ENCODE measurements around the gene RHPN2.

RHPN2 gene

GRCh38 chr19:33055718-33056117 is 9.0 kb downstream of the RHPN2 start:
- Histone ChIP-seq H3K27me3 (ENCODE audit: control insufficient read depth, low read length) (no peaks in the 10 kb centered on the region), H3K4me1 (ENCODE audit: control insufficient read depth, low read length) (no peaks in the 10 kb centered on the region), H3K79me2 (ENCODE audit: control insufficient read depth, low read length) (no peaks in the 10 kb centered on the region; the same call in 1 of the 2 replicates), H3K4me2 (ENCODE audit: low read length) (no peak overlapping the region), H3K36me3 (ENCODE audit: control insufficient read depth, low read length) (no peaks in the 10 kb centered on the region), H4K20me1 (ENCODE audit: control insufficient read depth, insufficient read depth, low read depth, low read length) (no peaks in the 10 kb centered on the region), H3K27ac (ENCODE audit: low read depth, low read length) (no peak overlapping the region), H3K9me2 (replicated peaks; ENCODE audit: control insufficient read depth, low read length) (no peaks in the 10 kb centered on the region), H3F3A (ENCODE audit: control insufficient read depth, insufficient read depth) (no peaks in the 10 kb centered on the region), H3K9me3 (ENCODE audit: control insufficient read depth, insufficient read depth, low read length) (no peaks in the 10 kb centered on the region), H3K4me3 (ENCODE audit: low read length) (no peak overlapping the region)
- no peak for TF ChIP-seq EZH2phosphoT487 (IDR thresholded peaks at IDR 0.05; ENCODE audit: borderline replicate concordance, low read length)
- TF ChIP-seq CTCF (IDR thresholded peaks at IDR 0.05; ENCODE audit: low read depth, low read length, poor library complexity, severe bottlenecking) = no peak

GRCh38 chr19:33054623-33055022 is 10.1 kb downstream of the RHPN2 start:
- TF ChIP-seq CTCF (IDR thresholded peaks at IDR 0.05; ENCODE audit: low read depth, low read length, poor library complexity, severe bottlenecking) = no peak
- TF ChIP-seq EZH2phosphoT487 (IDR thresholded peaks at IDR 0.05; ENCODE audit: borderline replicate concordance, low read length) = no peak
- Histone ChIP-seq H3K27ac (ENCODE audit: low read depth, low read length) (no peak overlapping the region), H3K27me3 (ENCODE audit: control insufficient read depth, low read length) (no peaks in the 10 kb centered on the region), H3K9me2 (replicated peaks; ENCODE audit: control insufficient read depth, low read length) (no peaks in the 10 kb centered on the region), H3K79me2 (ENCODE audit: control insufficient read depth, low read length) (no peaks in the 10 kb centered on the region; the same call in 1 of the 2 replicates), H4K20me1 (ENCODE audit: control insufficient read depth, insufficient read depth, low read depth, low read length) (no peaks in the 10 kb centered on the region), H3K36me3 (ENCODE audit: control insufficient read depth, low read length) (no peaks in the 10 kb centered on the region), H3F3A (ENCODE audit: control insufficient read depth, insufficient read depth) (no peaks in the 10 kb centered on the region), H3K4me3 (ENCODE audit: low read length) (no peak overlapping the region), H3K4me2 (ENCODE audit: low read length) (no peak overlapping the region), H3K9me3 (ENCODE audit: control insufficient read depth, insufficient read depth, low read length) (no peaks in the 10 kb centered on the region), H3K4me1 (ENCODE audit: control insufficient read depth, low read length) (no peaks in the 10 kb centered on the region)

- Histone ChIP-seq H4K20me1 (ENCODE audit: control insufficient read depth, insufficient read depth, low read depth, low read length) (no peaks in the 10 kb centered on the region), H3K4me3 (ENCODE audit: low read length) (no peak overlapping the region), H3K79me2 (ENCODE audit: control insufficient read depth, low read length) (no peaks in the 10 kb centered on the region; the same call in 1 of the 2 replicates), H3K9me3 (ENCODE audit: control insufficient read depth, insufficient read depth, low read length) (no peaks in the 10 kb centered on the region), H3F3A (ENCODE audit: control insufficient read depth, insufficient read depth) (no peaks in the 10 kb centered on the region), H3K4me2 (ENCODE audit: low read length) (no peak overlapping the region), H3K4me1 (ENCODE audit: control insufficient read depth, low read length) (no peaks in the 10 kb centered on the region), H3K36me3 (ENCODE audit: control insufficient read depth, low read length) (no peaks in the 10 kb centered on the region), H3K27ac (ENCODE audit: low read depth, low read length) (no peak overlapping the region), H3K27me3 (ENCODE audit: control insufficient read depth, low read length) (no peaks in the 10 kb centered on the region), H3K9me2 (replicated peaks; ENCODE audit: control insufficient read depth, low read length) (no peaks in the 10 kb centered on the region)
- no peak for TF ChIP-seq CTCF (IDR thresholded peaks at IDR 0.05; ENCODE audit: low read depth, low read length, poor library complexity, severe bottlenecking)
- TF ChIP-seq EZH2phosphoT487 (IDR thresholded peaks at IDR 0.05; ENCODE audit: borderline replicate concordance, low read length) = no peak
These were observed 12.2 kb downstream of the RHPN2 start for GRCh38 chr19:33052352-33052972.
